Rectal smooth muscle tissue (tissue), 1 donor: Measurements from ENCODE around the gene SIL1.

Experiments
- H3K27ac ChIP-seq: one replicate; pipeline ENCODE4 v1.7.0; 2013; ENCODE audit warnings: low read depth, low read length, inconsistent platforms
- H3K27me3 ChIP-seq: one replicate; pipeline ENCODE4 v1.7.0; 2013; ENCODE audit warnings: low read length; ENCODE audit not compliant: control insufficient read depth, insufficient read depth
- H3K36me3 ChIP-seq: one replicate; pipeline ENCODE4 v1.7.0; 2013; ENCODE audit warnings: low read length; ENCODE audit not compliant: control insufficient read depth, insufficient read depth
- H3K4me1 ChIP-seq: one replicate; pipeline ENCODE4 v1.7.0; 2013; ENCODE audit warnings: low read length; ENCODE audit not compliant: control insufficient read depth, insufficient read depth
- H3K4me3 ChIP-seq: one replicate; pipeline ENCODE4 v1.7.0; 2013; ENCODE audit warnings: low read length
- H3K9ac ChIP-seq: one replicate; pipeline ENCODE4 v1.7.0; 2013; ENCODE audit warnings: low read length

SIL1 gene

DNA sequence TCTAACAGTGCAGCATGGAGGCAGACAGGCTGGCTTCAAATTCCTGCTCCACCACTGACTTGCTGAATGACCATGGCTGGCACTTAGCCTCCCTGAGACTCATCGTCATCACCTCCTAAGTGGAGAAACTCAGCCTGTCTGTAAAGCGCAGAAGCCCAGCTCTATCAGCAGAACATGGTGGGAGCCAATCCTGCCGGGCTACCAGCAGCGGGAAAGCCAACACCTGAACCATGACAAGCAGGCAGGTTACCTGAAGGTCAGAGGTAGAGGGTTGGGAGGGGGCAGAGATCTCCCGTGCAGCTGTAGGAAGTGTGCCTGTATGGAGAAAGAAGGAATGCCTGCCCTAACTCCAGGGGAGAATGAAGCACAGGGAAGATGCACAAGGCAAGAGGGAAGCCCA, 250.4 kb downstream of the SIL1 start:
- Histone ChIP-seq H3K27ac (no peak overlapping the region), H3K4me1 (peaks cover 9% of the 10 kb centered on the region), H3K27me3 (no peaks in the 10 kb centered on the region), H3K4me3 (no peak overlapping the region), H3K9ac (no peak overlapping the region), H3K36me3 (peaks cover 8% of the 10 kb centered on the region)

DNA sequence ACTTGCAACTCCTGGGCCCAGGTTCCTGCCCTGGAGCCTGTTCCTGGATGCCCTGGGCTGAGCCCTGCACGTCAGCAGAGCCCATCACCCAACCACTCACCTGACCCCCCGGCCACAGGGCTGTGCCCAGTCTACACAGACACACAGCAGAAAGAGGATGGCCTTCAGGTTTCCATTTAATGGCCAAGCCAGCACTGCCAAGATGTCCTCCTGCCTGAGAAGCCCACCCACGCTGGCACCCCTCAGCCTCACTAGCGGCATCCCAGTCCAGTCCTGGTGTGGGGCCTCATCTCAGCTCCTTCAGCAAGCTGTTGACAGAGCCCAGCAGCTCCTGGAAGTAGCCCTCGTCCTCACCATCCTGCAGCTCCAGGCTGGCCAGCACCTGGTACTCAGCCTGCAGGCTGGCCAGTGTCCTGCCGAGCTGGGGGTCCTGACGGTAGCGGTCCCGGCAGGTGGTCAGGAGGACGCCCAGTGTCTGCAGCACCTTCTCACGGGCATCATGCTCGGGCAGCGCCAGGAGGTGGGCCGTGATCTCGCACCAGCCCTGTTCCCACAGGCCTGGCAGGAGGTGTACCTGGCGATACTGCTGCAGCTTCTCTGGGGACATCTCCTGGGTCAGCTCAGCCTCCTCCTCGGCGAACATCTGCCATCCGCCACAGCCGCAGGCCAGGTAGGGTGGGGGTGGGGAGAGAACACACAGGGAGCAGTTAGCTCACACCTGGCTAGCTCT, 251.2 kb downstream of the SIL1 start:
- Histone ChIP-seq H3K4me1 (peaks cover 1% of the 10 kb centered on the region), H3K27me3 (no peaks in the 10 kb centered on the region), H3K4me3 (no peak overlapping the region), H3K27ac (no peak overlapping the region), H3K36me3 (peaks cover 8% of the 10 kb centered on the region), H3K9ac (no peak overlapping the region)

DNA sequence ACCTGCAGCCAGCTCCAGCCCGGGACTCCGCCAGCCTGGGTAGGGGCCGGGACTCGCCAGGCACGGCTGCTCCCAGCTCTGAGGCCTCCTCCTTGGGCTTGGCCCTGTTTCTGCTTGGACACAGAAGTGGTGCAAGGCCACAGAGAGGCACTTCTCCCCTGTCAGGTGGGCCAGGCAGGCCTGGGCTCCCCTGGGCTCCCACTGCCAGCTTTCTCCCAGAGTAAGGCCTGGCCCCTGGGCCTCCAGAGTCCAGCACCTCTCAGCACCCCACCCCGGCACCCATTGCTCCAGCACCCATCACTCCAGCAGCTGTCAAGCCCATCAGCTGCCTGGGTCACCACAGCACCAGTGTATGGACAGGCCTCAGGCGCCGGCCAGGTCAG, 251.9 kb downstream of the SIL1 start:
- peaks cover 8% of the 10 kb centered on the region for H3K36me3 ChIP-seq
- H3K27me3 ChIP-seq: no peaks in the 10 kb centered on the region
- no peak overlapping the region for H3K27ac ChIP-seq
- H3K4me3 ChIP-seq: no peak overlapping the region
- no peaks in the 10 kb centered on the region for H3K4me1 ChIP-seq
- no peak overlapping the region for H3K9ac ChIP-seq

DNA sequence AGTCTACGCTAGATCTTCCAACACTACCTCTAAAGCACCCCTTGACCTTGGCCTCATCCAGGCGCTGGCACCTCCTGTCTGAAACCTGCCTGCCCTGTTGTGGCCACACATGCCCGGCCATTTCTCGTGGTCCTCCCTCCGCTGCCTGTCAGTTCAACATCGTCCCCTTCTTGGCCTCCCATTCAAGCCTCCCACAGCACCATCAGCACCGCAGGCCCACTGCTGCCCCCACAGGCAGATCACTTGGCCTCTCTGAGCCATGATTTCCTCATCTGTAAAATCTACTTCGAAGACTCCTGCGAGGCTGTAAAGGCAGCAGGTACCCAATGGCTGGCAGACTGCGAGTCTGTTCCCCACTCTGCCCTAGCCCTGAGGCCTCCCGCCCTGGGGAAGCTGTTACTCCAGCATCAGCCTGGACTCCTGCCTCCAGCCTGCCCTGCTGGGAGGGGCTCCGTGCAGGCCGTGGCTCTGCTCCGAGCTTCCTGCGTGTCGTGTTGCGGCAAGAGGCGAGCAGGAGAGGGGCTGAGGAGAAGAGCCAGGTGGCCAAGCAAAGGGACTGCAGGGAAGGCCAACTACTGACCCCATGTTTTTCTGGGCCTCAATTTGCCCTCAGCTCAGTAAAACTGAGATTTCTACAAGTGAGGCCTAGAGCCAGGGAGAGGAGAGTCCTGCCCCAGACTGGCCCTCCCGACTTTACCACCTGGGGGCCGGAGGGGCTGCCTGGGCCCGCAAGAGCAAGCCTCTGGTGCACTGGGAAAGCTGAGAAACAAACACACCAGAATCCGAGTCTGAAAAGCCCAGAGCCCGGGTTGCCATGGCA, 252.5 kb downstream of the SIL1 start:
- Histone ChIP-seq H3K36me3 (peaks cover 8% of the 10 kb centered on the region), H3K9ac (no peak overlapping the region), H3K4me3 (no peak overlapping the region), H3K4me1 (no peaks in the 10 kb centered on the region), H3K27me3 (no peaks in the 10 kb centered on the region), H3K27ac (no peak overlapping the region)

DNA sequence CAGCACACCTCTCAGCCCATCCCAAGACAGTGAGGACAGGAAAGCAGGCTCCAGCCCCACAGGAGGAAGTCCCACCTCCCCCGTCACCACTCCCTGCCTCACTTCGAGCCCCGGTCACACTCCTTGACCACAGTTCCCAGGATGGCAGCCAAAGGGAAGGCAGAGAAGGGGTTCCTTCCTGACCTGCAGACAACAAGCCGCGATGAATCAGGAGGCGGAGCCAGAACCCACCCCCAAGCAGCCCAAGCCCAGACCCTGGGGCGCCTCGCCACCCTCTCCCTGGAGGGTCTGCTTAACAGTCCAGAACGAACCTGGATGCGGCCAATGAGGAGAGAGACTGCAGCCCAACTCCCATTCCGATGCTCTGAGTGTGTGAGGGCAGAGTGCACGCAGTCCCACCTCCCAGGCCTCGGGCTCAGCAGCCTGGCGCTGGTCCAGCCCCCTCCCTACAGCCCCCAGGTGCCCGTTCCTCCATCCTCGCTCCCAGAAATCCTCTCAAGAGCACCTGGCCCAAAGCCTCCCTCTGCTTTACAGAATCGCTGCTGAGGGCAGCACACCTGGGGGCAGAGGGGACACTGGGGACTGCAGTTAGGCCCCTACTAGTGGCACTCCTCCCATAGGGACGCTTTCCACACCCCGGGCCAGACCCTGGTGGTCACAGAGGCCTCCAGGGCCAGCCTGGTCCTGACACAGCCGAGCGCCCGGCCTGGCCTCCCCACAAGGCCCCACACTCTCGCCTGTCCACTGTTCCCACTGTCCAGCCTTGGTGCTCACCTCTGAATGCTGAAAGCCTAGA, 253.4 kb downstream of the SIL1 start:
- no peak overlapping the region for H3K27ac ChIP-seq
- no peaks in the 10 kb centered on the region for H3K4me1 ChIP-seq
- H3K27me3 ChIP-seq: no peaks in the 10 kb centered on the region
- H3K4me3 ChIP-seq: no peak overlapping the region
- peaks cover 8% of the 10 kb centered on the region for H3K36me3 ChIP-seq
- H3K9ac ChIP-seq: no peak overlapping the region

DNA sequence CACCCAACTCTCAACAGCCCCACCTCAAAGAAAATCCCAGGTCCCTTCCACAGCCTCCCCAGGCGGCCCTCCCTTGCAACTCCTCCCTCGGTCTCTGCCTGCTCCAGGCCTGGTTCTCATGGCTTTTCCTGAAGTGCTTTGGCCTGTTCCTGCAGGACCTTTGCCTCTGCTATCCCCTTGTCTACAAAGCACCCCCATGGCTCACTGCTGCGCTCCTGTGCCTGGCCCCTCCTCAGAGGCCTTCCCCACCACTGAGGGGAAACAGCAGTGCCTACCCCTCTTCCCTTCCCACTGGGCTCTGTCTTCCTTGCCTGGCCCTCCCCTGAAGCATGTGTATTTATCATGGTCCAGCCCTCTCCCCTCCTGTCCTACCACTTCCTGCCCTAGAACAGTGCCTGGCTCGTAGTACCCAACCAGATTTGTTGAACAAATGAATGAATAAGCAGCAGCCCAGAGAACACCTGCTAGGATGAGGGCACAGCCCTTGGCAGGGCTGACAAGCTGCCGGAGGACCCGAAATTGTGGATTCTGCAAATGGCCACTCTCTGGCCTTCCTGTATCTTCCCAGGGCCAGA, 254.5 kb downstream of the SIL1 start:
- no peaks in the 10 kb centered on the region for H3K27me3 ChIP-seq
- H3K4me3 ChIP-seq: no peak overlapping the region
- H3K27ac ChIP-seq: no peak overlapping the region
- no peaks in the 10 kb centered on the region for H3K4me1 ChIP-seq
- H3K9ac ChIP-seq: no peak overlapping the region
- peaks cover 8% of the 10 kb centered on the region for H3K36me3 ChIP-seq

DNA sequence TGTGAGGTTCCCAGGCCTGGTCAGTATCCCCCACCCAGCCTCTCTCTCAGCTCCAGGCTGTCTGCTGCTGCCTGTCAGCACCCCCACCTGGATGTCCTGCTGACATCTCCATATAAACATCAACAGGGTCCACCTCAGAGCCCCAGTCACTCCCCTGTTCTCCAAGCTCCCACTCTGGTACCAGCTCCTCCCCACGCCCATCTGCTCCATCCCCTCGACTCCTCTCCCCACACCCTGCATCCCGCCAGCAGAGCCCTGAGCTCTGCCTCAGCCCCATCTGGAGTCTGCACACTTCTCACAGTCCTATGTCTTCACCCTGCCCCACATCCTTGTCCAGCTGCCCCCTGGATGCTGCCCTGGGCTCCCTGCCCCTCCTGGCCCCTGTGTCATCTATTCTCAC, 255.3 kb downstream of the SIL1 start:
- Histone ChIP-seq H3K27me3 (no peaks in the 10 kb centered on the region), H3K9ac (no peak overlapping the region), H3K27ac (no peak overlapping the region), H3K4me1 (no peaks in the 10 kb centered on the region), H3K36me3 (peaks cover 8% of the 10 kb centered on the region), H3K4me3 (no peak overlapping the region)

DNA sequence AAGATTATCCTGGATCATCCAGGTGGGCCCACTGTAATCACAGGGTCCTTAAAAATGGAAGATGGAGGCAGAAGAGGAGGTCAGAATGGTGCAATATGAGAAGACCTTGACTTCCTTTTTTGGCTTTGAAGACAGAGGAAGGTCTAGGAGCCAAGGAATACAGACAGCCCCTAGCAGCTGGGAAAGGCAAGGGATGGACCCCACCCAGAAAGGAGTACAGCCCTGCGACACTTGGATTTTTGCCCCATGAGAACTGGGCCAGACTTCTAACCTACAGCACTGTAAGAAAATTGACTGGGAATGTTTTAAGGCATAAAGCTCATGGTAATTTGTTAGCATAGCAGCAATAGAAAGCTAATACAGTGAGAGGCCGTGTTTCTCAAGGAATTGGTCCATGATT, 256.1 kb downstream of the SIL1 start:
- peaks cover 4% of the 10 kb centered on the region for H3K36me3 ChIP-seq
- no peak overlapping the region for H3K9ac ChIP-seq
- no peaks in the 10 kb centered on the region for H3K4me1 ChIP-seq
- H3K4me3 ChIP-seq: no peak overlapping the region
- H3K27ac ChIP-seq: no peak overlapping the region
- H3K27me3 ChIP-seq: no peaks in the 10 kb centered on the region

DNA sequence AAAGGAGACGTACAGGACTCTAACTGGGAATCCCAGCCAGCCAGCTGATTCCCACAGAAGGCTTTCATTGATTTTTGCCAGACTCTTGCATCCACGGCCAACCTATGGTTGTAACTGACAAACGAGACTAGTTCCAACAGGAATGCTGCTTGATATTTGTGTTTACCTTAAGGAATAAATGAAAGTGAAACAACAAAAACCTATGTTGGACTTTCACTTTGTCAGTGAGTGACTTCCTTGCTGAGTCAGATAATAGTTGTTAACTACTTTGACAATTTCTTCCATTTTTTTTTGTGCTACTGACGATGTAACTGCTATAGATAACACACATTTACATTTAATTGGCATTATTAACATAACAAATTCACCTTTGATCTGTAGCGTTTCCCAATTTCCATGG, 259.6 kb downstream of the SIL1 start:
- Histone ChIP-seq H3K27me3 (no peaks in the 10 kb centered on the region), H3K4me1 (no peaks in the 10 kb centered on the region), H3K4me3 (no peak overlapping the region), H3K9ac (no peak overlapping the region), H3K27ac (no peak overlapping the region), H3K36me3 (peaks cover 7% of the 10 kb centered on the region)

DNA sequence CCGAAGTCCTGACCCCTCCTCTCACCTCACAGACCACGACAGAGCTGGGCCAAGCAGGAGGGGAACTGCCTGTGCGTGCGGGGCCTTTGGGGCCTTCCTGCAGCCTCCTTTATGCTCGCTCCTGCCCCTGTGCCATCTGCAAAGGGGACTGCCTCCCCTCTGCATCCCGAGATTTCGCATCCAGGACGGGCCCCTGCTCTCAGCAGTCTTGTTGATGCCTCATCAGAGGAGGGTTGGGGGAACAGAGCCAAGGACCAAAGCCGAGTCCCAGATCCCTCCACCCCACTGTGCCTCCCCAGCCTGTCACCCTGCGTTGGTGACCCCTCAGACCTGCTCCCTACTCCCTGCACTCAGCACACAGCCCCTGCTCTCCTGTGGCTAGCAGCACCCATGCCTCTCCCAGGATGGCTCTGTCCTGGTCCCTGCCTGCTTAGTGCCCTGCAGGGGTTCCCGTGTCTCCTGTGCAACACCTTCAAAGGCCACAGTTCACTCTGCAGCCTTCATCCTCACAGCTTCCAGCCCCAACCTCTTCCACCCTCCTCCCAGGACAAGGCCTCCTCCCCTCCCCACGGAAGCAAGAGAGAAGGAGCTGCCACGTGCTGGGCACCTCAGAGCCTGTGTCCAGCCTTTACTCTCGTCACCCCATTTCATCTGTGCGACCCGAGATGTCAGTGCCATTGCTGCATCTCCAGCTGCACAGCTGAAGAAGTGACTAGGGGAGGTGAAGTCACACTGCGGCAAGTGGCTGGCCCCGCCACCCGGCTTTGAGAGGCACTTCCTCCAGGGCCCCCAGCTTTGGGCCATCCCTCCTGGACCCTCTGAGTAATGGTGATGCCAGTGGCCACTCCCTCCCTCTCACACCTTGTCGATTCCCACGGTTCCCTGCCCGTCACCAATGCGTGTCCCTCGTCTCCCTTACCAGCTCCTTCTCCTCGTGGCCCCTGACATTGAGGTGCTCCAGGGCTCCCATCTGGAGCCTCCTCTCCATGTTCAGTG, 260.5 kb downstream of the SIL1 start:
- Histone ChIP-seq H3K4me3 (no peak overlapping the region), H3K36me3 (peaks cover 7% of the 10 kb centered on the region), H3K4me1 (no peaks in the 10 kb centered on the region), H3K27me3 (no peaks in the 10 kb centered on the region), H3K27ac (no peak overlapping the region), H3K9ac (no peak overlapping the region)

DNA sequence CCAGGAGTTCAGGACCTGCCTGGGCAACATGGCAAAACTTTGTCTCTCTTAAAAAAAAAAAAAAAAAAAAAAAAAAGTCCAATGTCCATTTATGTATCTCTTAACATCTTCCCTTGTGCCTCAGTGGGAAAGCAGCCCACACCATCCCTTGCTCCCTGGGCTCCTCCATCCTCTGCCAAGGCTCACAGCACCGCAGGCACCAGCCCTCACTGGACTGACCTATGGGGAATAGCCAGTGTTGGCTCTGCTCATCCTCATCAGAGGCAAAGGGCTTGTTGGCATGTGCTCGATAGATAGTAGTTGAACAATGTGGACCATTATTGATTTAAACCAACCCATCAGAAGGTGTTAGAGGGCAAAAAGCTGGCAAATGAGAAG, 261.2 kb downstream of the SIL1 start:
- H3K4me1 ChIP-seq: no peaks in the 10 kb centered on the region
- no peak overlapping the region for H3K4me3 ChIP-seq
- no peak overlapping the region for H3K27ac ChIP-seq
- H3K27me3 ChIP-seq: no peaks in the 10 kb centered on the region
- peaks cover 13% of the 10 kb centered on the region for H3K36me3 ChIP-seq
- no peak overlapping the region for H3K9ac ChIP-seq
